Lower leg skin (tissue), 4 donors: ENCODE measurements around the gene PHTF2. TPM values are rescaled to one million over a fixed set of nuclear protein-coding genes. Genes with fewer than 3 reads are reported as not detected.

Experiments used
- DNase-seq, 2 donors: peaks; one replicate each; pipeline ENCODE4 v3.0.0-alpha.2; 2019; ENCODE audit warnings: low spot score in 2 of 2
- H3K4me3 ChIP-seq: fragments of 200-600 bp; sonication (generic); 2 replicates; pipeline ENCODE4 v1.5.1; 2017; ENCODE audit warnings: mild to moderate bottlenecking, low read depth; ENCODE audit not compliant: poor library complexity, severe bottlenecking
- POLR2A ChIP-seq, 2 donors: fragments of 450-650 bp; IDR thresholded peaks; one replicate each; pipeline ENCODE4 v1.6.1; 2016 to 2017; ENCODE audit warnings: antibody characterized with exemption in 2 of 2, mild to moderate bottlenecking in 1 of 2, moderate library complexity in 1 of 2
- WGBS, 2 donors: methylation state at CpG; one replicate each; pipeline ENCODE4 v1.1.5; 2018; 5-methylcytosine and 5-hydroxymethylcytosine counted together
- intact Hi-C: fragments of 100-400 bp; cut with DNase I; formaldehyde crosslinking; loops from one replicate; pipeline ENCODE4 v1.15.0; 2023; ENCODE audit warnings: low total_unique reads
- total RNA-seq, 4 donors: library from RNA; depleted of rRNA; stranded (reverse); fragments of >200 nt; gene quantifications; one replicate each; pipeline ENCODE4 v1.1.0, GENCODE V29; 2016
- TF ChIP-seq, protein P1 (sequence below), 3 donors: fragments of 450-650 bp; IDR thresholded peaks; one replicate each; pipeline ENCODE4 v1.5.1; 2016; ENCODE audit warnings: antibody characterized with exemption in 3 of 3, mild to moderate bottlenecking in 3 of 3, moderate library complexity in 2 of 3

Gene PHTF2
- total RNA-seq, 4 donors from 2014 or later = 6.9 to 11.9 (median 9.8) TPM

DNA sequence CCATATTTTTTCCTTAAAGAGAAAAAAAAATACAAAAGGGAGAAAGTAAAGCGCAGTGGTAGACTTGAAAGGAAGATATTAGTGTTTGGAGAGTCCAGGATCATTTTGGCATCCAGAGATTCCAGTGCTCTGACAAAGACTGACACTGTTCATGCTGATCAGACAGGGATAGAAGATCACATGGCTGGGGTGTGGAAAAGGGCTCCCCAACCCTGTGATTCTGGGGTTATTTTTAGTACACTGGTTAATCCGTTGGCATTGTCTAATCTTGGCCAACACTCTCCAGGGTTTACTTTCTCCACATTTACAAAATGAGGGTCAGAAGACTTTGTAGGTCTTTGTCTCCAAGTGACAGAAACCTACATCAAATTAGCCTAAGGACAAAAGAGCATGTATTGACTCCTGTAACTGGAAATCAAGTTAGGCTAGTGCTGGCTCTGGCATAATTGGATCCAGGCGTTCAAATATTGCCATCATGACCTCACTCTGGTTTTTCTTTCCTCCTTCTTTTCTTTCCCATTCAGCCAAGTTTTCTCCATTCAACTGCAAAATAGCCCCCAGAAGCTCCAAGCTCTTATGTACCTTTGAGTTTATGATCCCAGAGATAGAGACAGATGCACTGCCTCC is 181.6 kb downstream of the PHTF2 start:
- no peak overlapping the region for H3K4me3 ChIP-seq
- intact Hi-C loops = no loop called here
- TF ChIP-seq, protein P1, sequence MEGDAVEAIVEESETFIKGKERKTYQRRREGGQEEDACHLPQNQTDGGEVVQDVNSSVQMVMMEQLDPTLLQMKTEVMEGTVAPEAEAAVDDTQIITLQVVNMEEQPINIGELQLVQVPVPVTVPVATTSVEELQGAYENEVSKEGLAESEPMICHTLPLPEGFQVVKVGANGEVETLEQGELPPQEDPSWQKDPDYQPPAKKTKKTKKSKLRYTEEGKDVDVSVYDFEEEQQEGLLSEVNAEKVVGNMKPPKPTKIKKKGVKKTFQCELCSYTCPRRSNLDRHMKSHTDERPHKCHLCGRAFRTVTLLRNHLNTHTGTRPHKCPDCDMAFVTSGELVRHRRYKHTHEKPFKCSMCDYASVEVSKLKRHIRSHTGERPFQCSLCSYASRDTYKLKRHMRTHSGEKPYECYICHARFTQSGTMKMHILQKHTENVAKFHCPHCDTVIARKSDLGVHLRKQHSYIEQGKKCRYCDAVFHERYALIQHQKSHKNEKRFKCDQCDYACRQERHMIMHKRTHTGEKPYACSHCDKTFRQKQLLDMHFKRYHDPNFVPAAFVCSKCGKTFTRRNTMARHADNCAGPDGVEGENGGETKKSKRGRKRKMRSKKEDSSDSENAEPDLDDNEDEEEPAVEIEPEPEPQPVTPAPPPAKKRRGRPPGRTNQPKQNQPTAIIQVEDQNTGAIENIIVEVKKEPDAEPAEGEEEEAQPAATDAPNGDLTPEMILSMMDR (IDR thresholded peaks at IDR 0.05) = no peak
- TF ChIP-seq POLR2A (IDR thresholded peaks at IDR 0.05) = no peak
- DNase-seq = no peak
- 67 to 70% methylated on average over 3 of the region's 3 CpGs for WGBS, 2 donors

DNA sequence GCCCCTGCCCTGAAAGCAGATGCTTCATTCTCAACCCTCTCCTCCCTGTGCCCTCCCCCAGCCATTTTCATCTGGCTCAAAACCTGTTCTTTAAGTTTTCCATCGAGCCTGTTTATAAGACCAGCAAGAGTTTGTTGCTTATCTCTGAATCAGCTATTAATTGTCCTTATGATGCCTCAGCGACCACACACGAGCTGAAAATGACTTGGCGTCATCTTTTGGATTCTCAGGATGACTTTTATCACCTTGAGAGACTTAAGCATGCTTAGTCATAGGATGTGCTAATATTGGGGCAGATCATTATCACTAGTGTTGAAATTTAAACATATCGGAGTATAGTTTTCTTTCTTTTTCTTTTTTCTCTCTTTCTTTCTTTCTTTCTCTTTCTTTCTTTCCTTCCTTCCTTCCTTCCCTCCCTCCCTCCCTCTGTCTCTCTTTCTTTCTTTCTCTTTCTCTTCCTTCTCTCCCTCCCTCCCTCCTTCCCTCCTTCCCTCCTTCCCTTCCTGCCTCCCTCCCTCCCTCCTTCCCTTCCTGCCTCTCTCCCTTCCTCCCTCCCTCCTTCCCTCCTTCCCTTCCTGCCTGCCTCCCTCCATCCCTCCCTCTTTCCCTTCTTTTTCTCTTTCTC is 184.5 kb downstream of the PHTF2 start:
- no peak for DNase-seq
- 36 to 40% methylated on average over 5 of the region's 5 CpGs for WGBS, 2 donors
- H3K4me3 ChIP-seq = no peak overlapping the region
- intact Hi-C loops = no loop called here
- TF ChIP-seq, protein P1 (IDR thresholded peaks at IDR 0.05) = no peak
- TF ChIP-seq POLR2A (IDR thresholded peaks at IDR 0.05) = no peak

DNA sequence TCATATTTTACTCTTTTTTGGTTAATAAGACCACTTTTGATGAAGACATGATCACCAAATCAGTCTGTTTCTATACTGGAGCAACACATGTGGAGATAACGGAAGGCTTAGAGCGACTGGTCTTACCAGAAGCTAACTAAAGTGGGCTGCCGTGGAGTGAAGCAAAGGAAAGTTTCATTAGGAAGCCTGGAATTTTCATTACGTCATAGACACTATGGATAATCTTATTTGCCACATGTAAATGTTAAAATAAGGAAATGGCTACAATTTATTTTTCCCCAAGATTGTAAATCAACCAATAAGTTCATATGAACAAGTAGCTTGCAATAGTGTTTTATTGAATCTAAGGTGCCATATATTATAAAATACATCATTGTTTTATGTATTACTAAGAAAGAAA is 185.4 kb downstream of the PHTF2 start:
- intact Hi-C loops = no loop called here
- DNase-seq = no peak
- H3K4me3 ChIP-seq = no peak overlapping the region
- 93 to 94% methylated on average over 4 of the region's 4 CpGs for WGBS, 2 donors
- TF ChIP-seq, protein P1 (IDR thresholded peaks at IDR 0.05) = no peak
- no peak for TF ChIP-seq POLR2A (IDR thresholded peaks at IDR 0.05)

DNA sequence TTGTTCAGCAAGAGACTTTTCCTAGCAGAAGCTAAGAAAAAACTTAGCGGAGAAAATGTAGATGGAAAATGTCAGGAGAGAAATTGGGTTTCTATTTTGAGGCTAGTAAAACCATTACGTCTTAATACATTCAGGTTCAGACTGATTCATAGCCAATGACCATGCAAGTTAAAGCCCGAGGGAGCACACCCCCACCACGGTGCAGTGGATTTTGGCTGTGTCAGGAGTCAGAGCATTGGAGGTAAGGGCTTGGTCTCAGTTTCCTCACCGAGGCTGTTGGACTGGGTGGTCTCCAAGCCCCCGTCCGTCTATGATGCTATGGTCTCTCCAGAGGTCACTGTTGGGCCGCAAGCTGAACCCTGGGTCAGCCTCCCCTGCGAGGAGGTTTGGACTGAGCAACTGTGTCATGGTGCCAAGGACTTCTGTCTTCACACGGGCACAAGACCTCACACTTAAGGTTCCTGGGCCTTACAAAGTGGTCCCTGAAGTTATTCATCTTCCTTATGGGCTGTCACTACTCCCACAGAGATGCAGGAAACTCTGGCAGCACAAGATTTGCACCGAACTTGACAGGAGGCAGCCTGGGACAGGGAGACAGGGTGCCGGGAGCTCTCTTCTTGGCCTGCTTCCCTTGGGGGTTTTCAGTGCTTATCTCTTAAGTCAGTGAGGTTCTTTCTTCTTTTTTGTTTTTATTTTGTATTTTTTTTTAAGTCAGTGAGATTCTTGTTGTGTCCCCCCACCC is 186.8 kb downstream of the PHTF2 start:
- WGBS, 2 donors = 69 to 79% methylated on average over 8 to 12 of the region's 12 CpGs
- intact Hi-C loops = no loop called here
- H3K4me3 ChIP-seq = no peak overlapping the region
- DNase-seq = no peak
- TF ChIP-seq, protein P1 (IDR thresholded peaks at IDR 0.05) = no peak
- TF ChIP-seq POLR2A (IDR thresholded peaks at IDR 0.05) = no peak

DNA sequence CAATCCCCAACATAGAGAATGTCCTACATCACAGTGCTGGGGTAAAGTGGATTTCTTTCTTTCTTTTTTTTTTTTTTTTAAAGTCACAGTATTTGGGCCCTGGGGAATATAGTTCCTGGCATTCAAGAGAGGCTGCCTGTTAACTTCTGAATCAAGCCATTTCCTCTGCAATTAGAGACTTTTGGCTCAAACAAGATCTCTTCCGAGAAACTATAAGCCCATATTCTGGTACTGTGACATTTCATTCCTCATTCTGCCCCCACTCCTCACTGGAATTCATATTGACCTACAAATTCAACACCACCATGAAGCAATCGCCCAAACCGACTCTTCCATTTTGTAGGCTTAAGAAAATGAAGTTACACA is 187.4 kb downstream of the PHTF2 start:
- no peak overlapping the region for H3K4me3 ChIP-seq
- intact Hi-C loops = no loop called here
- no peak for DNase-seq
- TF ChIP-seq POLR2A (IDR thresholded peaks at IDR 0.05) = no peak
- TF ChIP-seq, protein P1 (IDR thresholded peaks at IDR 0.05) = no peak
- WGBS, 2 donors = 54 to 63% methylated on average over 3 of the region's 3 CpGs
